HepG2 (cell line): ENCODE measurements around the gene TRIO.

Source experiments
- GABPA ChIP-seq, 2 experiments: IDR thresholded peaks; 2 replicates each; pipeline ENCODE4 v1.6.1; 2011 to 2016; ENCODE audit warnings: low read depth in 2 of 2, low read length in 1 of 2, missing biosample characterization in 1 of 2, missing genetic modification characterization in 1 of 2
- HCFC1 ChIP-seq: fragments of 150-350 bp; IDR thresholded peaks from 2 replicates; pipeline ENCODE4 v1.6.1; 2014; ENCODE audit warnings: low read depth, low read length
- POLR2A ChIP-seq, 2 experiments: IDR thresholded peaks; 2 replicates each; pipeline ENCODE4 v1.6.1; 2011; ENCODE audit warnings: low read depth in 2 of 2, low read length in 2 of 2, mild to moderate bottlenecking in 1 of 2, moderate library complexity in 1 of 2; ENCODE audit not compliant: insufficient read depth in 1 of 2
- SP4 ChIP-seq: sonication (generic); formaldehyde crosslinking; IDR thresholded peaks from 2 replicates; pipeline ENCODE4 v1.8.1; 2023; ENCODE audit warnings: mild to moderate bottlenecking, missing genetic modification reagents
- TAF1 ChIP-seq: sonication (generic); formaldehyde crosslinking; IDR thresholded peaks from 2 replicates; pipeline ENCODE4 v1.4.0; 2020; ENCODE audit warnings: missing genetic modification reagents
- ZNF17 ChIP-seq: sonication (generic); formaldehyde crosslinking; IDR thresholded peaks from 2 replicates; pipeline ENCODE4 v1.5.0; 2020; ENCODE audit warnings: mild to moderate bottlenecking, missing genetic modification reagents
- ZNF773 ChIP-seq: sonication (generic); formaldehyde crosslinking; IDR thresholded peaks from 2 replicates; pipeline ENCODE4 v1.4.0; 2020; ENCODE audit warnings: missing genetic modification reagents, borderline replicate concordance

GRCh38 chr5:14168793-14169262, 25.7 kb downstream of the TRIO start:
- TF ChIP-seq ZNF773 (CRISPR knock-in tag) (no peak), TAF1 (CRISPR knock-in tag) (no peak), HCFC1 (no peak), SP4 (CRISPR knock-in tag) (no peak), ZNF17 (CRISPR knock-in tag) (no peak), POLR2A (IDR thresholded peaks at IDR 0.05; ENCODE audit: insufficient read depth in 1 of 2, low read depth in 2 of 2, low read length in 2 of 2) (no peak), GABPA (IDR thresholded peaks at IDR 0.05; ENCODE audit: low read depth, low read length) (no peak), GABPA (CRISPR knock-in tag; IDR thresholded peaks at IDR 0.05; ENCODE audit: low read depth) (no peak)
